ENCODE results near the gene HNRNPLL.

DNA sequence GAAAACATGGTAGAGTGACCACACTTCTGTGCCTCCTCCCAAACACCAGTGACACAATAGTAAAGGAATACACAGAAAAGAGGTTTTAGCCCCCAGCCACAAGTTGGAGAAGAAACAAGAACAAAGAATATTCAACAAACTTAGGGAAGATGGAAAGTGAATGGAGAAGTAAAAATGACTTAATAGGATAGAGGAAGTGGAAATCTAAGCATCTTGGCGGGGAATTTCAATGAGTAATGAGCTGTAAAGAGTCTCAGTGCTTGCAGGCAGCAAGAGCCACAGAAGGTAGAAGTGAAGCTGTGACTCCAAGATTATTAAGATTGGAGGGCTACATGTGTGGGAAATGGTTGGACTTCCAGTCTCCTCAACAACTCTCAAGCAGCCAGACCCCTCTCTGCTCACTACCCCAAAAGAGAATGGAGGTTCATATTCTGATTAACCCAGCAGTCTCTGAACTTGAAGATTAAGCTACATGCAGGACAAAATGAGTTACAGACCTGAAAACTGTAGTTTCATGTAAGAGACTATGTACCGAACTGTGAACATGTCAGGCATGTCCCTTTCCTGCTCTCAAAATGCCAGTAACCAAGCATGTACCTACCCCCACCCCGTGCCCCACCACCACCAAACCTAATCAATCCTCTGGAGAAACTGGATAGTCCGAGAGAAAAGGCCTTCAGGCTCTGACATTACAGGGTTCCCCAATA, 16.9 kb upstream of the HNRNPLL start:
- TF ChIP-seq, protein P1, sequence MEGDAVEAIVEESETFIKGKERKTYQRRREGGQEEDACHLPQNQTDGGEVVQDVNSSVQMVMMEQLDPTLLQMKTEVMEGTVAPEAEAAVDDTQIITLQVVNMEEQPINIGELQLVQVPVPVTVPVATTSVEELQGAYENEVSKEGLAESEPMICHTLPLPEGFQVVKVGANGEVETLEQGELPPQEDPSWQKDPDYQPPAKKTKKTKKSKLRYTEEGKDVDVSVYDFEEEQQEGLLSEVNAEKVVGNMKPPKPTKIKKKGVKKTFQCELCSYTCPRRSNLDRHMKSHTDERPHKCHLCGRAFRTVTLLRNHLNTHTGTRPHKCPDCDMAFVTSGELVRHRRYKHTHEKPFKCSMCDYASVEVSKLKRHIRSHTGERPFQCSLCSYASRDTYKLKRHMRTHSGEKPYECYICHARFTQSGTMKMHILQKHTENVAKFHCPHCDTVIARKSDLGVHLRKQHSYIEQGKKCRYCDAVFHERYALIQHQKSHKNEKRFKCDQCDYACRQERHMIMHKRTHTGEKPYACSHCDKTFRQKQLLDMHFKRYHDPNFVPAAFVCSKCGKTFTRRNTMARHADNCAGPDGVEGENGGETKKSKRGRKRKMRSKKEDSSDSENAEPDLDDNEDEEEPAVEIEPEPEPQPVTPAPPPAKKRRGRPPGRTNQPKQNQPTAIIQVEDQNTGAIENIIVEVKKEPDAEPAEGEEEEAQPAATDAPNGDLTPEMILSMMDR (IDR thresholded peaks at IDR 0.05), result no peak
- no peak for TF ChIP-seq ZFX (IDR thresholded peaks at IDR 0.05; ENCODE audit: borderline replicate concordance)
